BJ (cell line): ENCODE measurements around the gene CD19. TPM values are rescaled to one million over a fixed set of nuclear protein-coding genes. Genes with fewer than 3 reads are reported as not detected.

Experiments used
- CTCF ChIA-PET: fragments of 350-600 bp; formaldehyde crosslinking; extraction: SDS; loops from one replicate; lab custom pipeline; 2021; ENCODE audit warnings: antibody characterized with exemption, inconsistent platforms; lab: Yijun Ruan, JAX
- POLR2A ChIA-PET: fragments of 300-600 bp; sonication (Branson Sonifier 250); formaldehyde crosslinking; extraction: SDS; loops from one replicate; lab custom pipeline; 2021; ENCODE audit warnings: antibody characterized with exemption; lab: Charles Lee
- DNase-seq: peaks from one replicate; pipeline ENCODE4 v3.0.0-alpha.2; 2011; ENCODE audit warnings: low read depth
- H3K27me3 ChIP-seq: 2 replicates; pipeline ENCODE4 v1.6.0; 2011; ENCODE audit warnings: low read length; ENCODE audit not compliant: control insufficient read depth, insufficient read depth
- H3K36me3 ChIP-seq: 2 replicates; pipeline ENCODE4 v1.5.1; 2011; ENCODE audit warnings: low read length; ENCODE audit not compliant: control insufficient read depth, insufficient read depth
- H3K4me3 ChIP-seq: 2 replicates; pipeline ENCODE4 v1.5.1; 2011; ENCODE audit warnings: low read depth, mild to moderate bottlenecking, control low read depth, low read length
- CTCF ChIP-seq: IDR thresholded peaks from 2 replicates; pipeline ENCODE4 v1.5.1; 2011; ENCODE audit warnings: low read depth, mild to moderate bottlenecking, control low read depth, inconsistent platforms, low read length, moderate library complexity; ENCODE audit not compliant: insufficient read depth
- polyA plus RNA-seq: library from polyadenylated mRNA; depleted of rRNA; stranded (reverse); fragments of >200 nt; gene quantifications from 2 replicates; pipeline ENCODE4 v1.2.3, GENCODE V29; 2011

CD19 gene
- polyA plus RNA-seq, 1 experiment: not detected

- H3K27me3 ChIP-seq: no peaks in the 10 kb centered on the region
- DNase-seq: no peak
- POLR2A ChIA-PET: no interaction called here
- no peak overlapping the region for H3K4me3 ChIP-seq
- CTCF ChIA-PET: interaction anchor here (1.8 kb wide), 1 partner anchor 8 kb away, joined by 6 read pairs; the partner anchor contains the start of gene SPNS1
- TF ChIP-seq CTCF: no peak
- H3K36me3 ChIP-seq: peaks cover 47% of the 10 kb centered on the region
Measured at GRCh38 chr16:28982418-28982817, 50.6 kb downstream of the CD19 start.

DNA sequence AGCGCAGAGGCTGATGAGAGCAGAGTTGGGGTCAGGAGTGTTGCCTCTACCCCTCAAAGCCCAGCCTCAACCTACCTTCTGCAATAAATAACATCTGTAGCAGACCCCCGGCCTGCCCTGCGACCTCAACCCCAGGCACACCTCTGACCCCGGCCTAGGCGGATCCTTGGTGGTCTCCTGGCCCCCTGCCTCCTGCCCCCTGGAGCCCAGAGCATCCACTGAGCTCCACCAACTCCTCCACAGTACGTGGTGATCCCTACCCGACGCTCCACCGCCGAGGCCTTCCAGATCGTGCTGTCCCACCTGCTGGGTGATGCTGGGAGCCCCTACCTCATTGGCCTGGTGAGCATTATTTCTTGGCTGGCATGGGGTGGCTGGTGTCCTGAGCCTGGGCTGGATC lies 51.2 kb downstream of the CD19 start:
- peaks cover 47% of the 10 kb centered on the region for H3K36me3 ChIP-seq
- no peak for DNase-seq
- ChIA-PET CTCF (interaction anchor here (1.8 kb wide), 1 partner anchor 9 kb away, joined by 6 read pairs; the partner anchor contains the start of gene SPNS1), POLR2A (no interaction called here)
- no peaks in the 10 kb centered on the region for H3K27me3 ChIP-seq
- no peak for TF ChIP-seq CTCF
- no peak overlapping the region for H3K4me3 ChIP-seq

DNA sequence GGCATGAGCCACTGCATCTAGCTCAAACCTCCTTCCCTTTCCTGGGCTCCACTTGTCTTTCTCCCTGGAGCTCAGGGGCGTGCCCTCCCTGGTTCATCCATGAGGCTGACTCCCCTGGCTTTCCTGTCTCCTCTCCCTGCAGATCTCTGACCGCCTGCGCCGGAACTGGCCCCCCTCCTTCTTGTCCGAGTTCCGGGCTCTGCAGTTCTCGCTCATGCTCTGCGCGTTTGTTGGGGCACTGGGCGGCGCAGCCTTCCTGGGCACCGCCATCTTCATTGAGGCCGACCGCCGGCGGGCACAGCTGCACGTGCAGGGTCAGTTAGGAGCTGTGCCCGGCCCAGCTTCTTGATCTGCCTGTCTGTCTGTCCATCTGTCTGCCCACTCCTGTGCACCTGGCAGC lies 51.9 kb downstream of the CD19 start:
- no peak for DNase-seq
- H3K27me3 ChIP-seq: no peaks in the 10 kb centered on the region
- ChIA-PET POLR2A (no interaction called here), CTCF (interaction anchor here (1.8 kb wide), 1 partner anchor 10 kb away, joined by 6 read pairs; the partner anchor contains the start of gene SPNS1)
- no peak overlapping the region for H3K4me3 ChIP-seq
- H3K36me3 ChIP-seq: peaks cover 44% of the 10 kb centered on the region
- no peak for TF ChIP-seq CTCF

DNA sequence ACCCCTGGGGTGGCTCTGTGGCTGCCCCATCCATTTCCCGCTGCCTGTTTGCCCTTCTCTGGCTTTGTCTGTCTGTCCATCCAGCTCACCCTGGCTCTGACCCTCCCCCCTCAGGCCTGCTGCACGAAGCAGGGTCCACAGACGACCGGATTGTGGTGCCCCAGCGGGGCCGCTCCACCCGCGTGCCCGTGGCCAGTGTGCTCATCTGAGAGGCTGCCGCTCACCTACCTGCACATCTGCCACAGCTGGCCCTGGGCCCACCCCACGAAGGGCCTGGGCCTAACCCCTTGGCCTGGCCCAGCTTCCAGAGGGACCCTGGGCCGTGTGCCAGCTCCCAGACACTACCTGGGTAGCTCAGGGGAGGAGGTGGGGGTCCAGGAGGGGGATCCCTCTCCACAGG lies 52.3 kb downstream of the CD19 start:
- ChIA-PET CTCF (interaction anchor here (1.8 kb wide), 1 partner anchor 10 kb away, joined by 6 read pairs; the partner anchor contains the start of gene SPNS1), POLR2A (no interaction called here)
- Histone ChIP-seq H3K36me3 (peaks cover 44% of the 10 kb centered on the region), H3K27me3 (no peaks in the 10 kb centered on the region), H3K4me3 (no peak overlapping the region)
- no peak for TF ChIP-seq CTCF
- no peak for DNase-seq

GRCh38 chr16:28984619-28985135 lies 52.9 kb downstream of the CD19 start, which contains the start of gene LAT:
TSS of gene LAT (plus strand) at chr16:28985052. CDS start at chr16:28985418, 366 bp downstream.
- no peak for DNase-seq
- Histone ChIP-seq H3K27me3 (no peaks in the 10 kb centered on the region), H3K4me3 (no peak within 1 kb of the TSS), H3K36me3 (peaks cover 44% of the 10 kb centered on the region)
- ChIA-PET POLR2A (no interaction called here), CTCF (no interaction called here)
- TF ChIP-seq CTCF: no peak
